WTC11 (cell line): ENCODE measurements around the gene UBE2H. TPM values are rescaled to one million over a fixed set of nuclear protein-coding genes. Genes with fewer than 3 reads are reported as not detected.

Source experiments
- ATAC-seq: fragments of 200-7000 bp; cut with Tn5 transposase; 2 replicates; pipeline ENCODE4 v1.10.0; 2021; ENCODE audit warnings: mild to moderate bottlenecking, moderate library complexity
- CTCF ChIA-PET: fragments of 300-600 bp; sonication (Branson Sonifier 250); formaldehyde crosslinking; loops from one replicate; lab custom pipeline; 2021; ENCODE audit warnings: antibody characterized with exemption; lab: Charles Lee
- POLR2A ChIA-PET: fragments of 350-600 bp; sonication (Branson Sonifier 250); formaldehyde crosslinking; loops from one replicate; lab custom pipeline; 2021; ENCODE audit warnings: antibody characterized with exemption; lab: Charles Lee
- DNase-seq: peaks from one replicate; pipeline ENCODE4 v3.0.0; 2021; ENCODE audit warnings: low spot score
- H3K27ac Mint-ChIP-seq: 2 replicates; pipeline ENCODE4 v1.8.0; 2021; ENCODE audit warnings: mixed read lengths
- H3K27me3 Mint-ChIP-seq: 2 replicates; pipeline ENCODE4 v1.8.0; 2021; ENCODE audit warnings: low read depth, mild to moderate bottlenecking, moderate library complexity, mixed read lengths
- H3K36me3 Mint-ChIP-seq: 2 replicates; pipeline ENCODE4 v1.8.0; 2021; ENCODE audit warnings: mixed read lengths
- H3K4me1 Mint-ChIP-seq: 2 replicates; pipeline ENCODE4 v1.8.0; 2022; ENCODE audit warnings: mixed read lengths
- H3K4me3 Mint-ChIP-seq: 2 replicates; pipeline ENCODE4 v1.8.0; 2021; ENCODE audit warnings: mild to moderate bottlenecking, moderate library complexity, mixed read lengths
- H3K9me3 Mint-ChIP-seq: 2 replicates; pipeline ENCODE4 v1.8.0; 2021; ENCODE audit warnings: mixed read lengths
- ATF1 ChIP-seq: sonication (generic); formaldehyde crosslinking; IDR thresholded peaks from 2 replicates; pipeline ENCODE4 v1.8.1; 2023; ENCODE audit warnings: mild to moderate bottlenecking, moderate library complexity, missing genetic modification reagents
- ELF4 ChIP-seq: sonication (generic); formaldehyde crosslinking; IDR thresholded peaks from 2 replicates; pipeline ENCODE4 v1.8.1; 2022; ENCODE audit warnings: low read depth, mild to moderate bottlenecking, moderate library complexity, missing genetic modification reagents
- ETV6 ChIP-seq: sonication (generic); formaldehyde crosslinking; IDR thresholded peaks from 2 replicates; pipeline ENCODE4 v1.8.1; 2022; ENCODE audit warnings: mild to moderate bottlenecking, missing genetic modification reagents
- FOXJ3 ChIP-seq: sonication (generic); formaldehyde crosslinking; IDR thresholded peaks from 2 replicates; pipeline ENCODE4 v1.9.0; 2021; ENCODE audit warnings: missing genetic modification reagents, mild to moderate bottlenecking, borderline replicate concordance
- FOXK1 ChIP-seq: sonication (generic); formaldehyde crosslinking; IDR thresholded peaks from 2 replicates; pipeline ENCODE4 v1.8.0; 2022; ENCODE audit warnings: mild to moderate bottlenecking, moderate library complexity, missing genetic modification reagents
- GABPB1 ChIP-seq: sonication (generic); formaldehyde crosslinking; IDR thresholded peaks from 2 replicates; pipeline ENCODE4 v1.8.1; 2023; ENCODE audit warnings: mild to moderate bottlenecking, missing genetic modification reagents
- GRHL2 ChIP-seq: fragments of 250-450 bp; sonication (Bioruptor Pico); IDR thresholded peaks from 2 replicates; pipeline ENCODE4 v1.8.0; 2022; ENCODE audit warnings: mild to moderate bottlenecking, moderate library complexity; ENCODE audit not compliant: insufficient replicate concordance, severe bottlenecking
- JAZF1 ChIP-seq: fragments of 250-450 bp; sonication (Bioruptor Pico); IDR thresholded peaks from 2 replicates; pipeline ENCODE4 v1.9.0; 2021; ENCODE audit warnings: moderate library complexity, mild to moderate bottlenecking, inconsistent platforms
- MXD4 ChIP-seq: fragments of 250-450 bp; sonication (Bioruptor Pico); IDR thresholded peaks from 2 replicates; pipeline ENCODE4 v1.8.0; 2021; ENCODE audit warnings: mild to moderate bottlenecking, moderate library complexity, borderline replicate concordance
- PRRX2 ChIP-seq: fragments of 250-450 bp; sonication (Bioruptor Pico); IDR thresholded peaks from 2 replicates; pipeline ENCODE4 v1.8.0; 2021; ENCODE audit warnings: mild to moderate bottlenecking
- RELA ChIP-seq: sonication (generic); formaldehyde crosslinking; IDR thresholded peaks from 2 replicates; pipeline ENCODE4 v1.8.1; 2022; ENCODE audit warnings: missing genetic modification reagents, mild to moderate bottlenecking, borderline replicate concordance
- RORB ChIP-seq: fragments of 250-450 bp; sonication (Bioruptor Pico); IDR thresholded peaks from 2 replicates; pipeline ENCODE4 v1.9.0; 2021; ENCODE audit warnings: mild to moderate bottlenecking
- SMAD4 ChIP-seq: sonication (generic); formaldehyde crosslinking; IDR thresholded peaks from 2 replicates; pipeline ENCODE4 v1.8.0; 2022; ENCODE audit warnings: mild to moderate bottlenecking, missing genetic modification reagents
- TEAD4 ChIP-seq: sonication (generic); formaldehyde crosslinking; IDR thresholded peaks from 2 replicates; pipeline ENCODE4 v1.8.0; 2022; ENCODE audit warnings: mild to moderate bottlenecking, missing genetic modification reagents
- ZNF121 ChIP-seq: sonication (generic); formaldehyde crosslinking; IDR thresholded peaks from 2 replicates; pipeline ENCODE4 v1.8.0; 2023; ENCODE audit warnings: missing genetic modification reagents
- ZNF232 ChIP-seq: sonication (generic); formaldehyde crosslinking; IDR thresholded peaks from 2 replicates; pipeline ENCODE4 v1.8.0; 2022; ENCODE audit warnings: mild to moderate bottlenecking, missing genetic modification reagents
- ZNF263 ChIP-seq: sonication (generic); formaldehyde crosslinking; IDR thresholded peaks from 2 replicates; pipeline ENCODE4 v1.8.1; 2022; ENCODE audit warnings: low read depth, mild to moderate bottlenecking, moderate library complexity, missing genetic modification reagents
- ZNF671 ChIP-seq: fragments of 250-450 bp; sonication (Bioruptor Pico); IDR thresholded peaks from 2 replicates; pipeline ENCODE4 v1.8.0; 2021; ENCODE audit warnings: mild to moderate bottlenecking
- total RNA-seq: library from RNA; stranded (reverse); gene quantifications from 3 replicates; pipeline ENCODE4 v1.2.3, GENCODE V29; 2021
- TF ChIP-seq, protein P1 (sequence below): sonication (generic); formaldehyde crosslinking; IDR thresholded peaks from 2 replicates; pipeline ENCODE4 v1.8.1; 2023; ENCODE audit warnings: mild to moderate bottlenecking, missing genetic modification reagents, moderate library complexity
- TF ChIP-seq, protein P2 (sequence below): sonication (generic); formaldehyde crosslinking; IDR thresholded peaks from 2 replicates; pipeline ENCODE4 v1.8.1; 2023; ENCODE audit warnings: mild to moderate bottlenecking, missing genetic modification reagents, borderline replicate concordance
- TF ChIP-seq, protein P3 (sequence below): fragments of 200-600 bp; IDR thresholded peaks from 2 replicates; pipeline ENCODE4 v1.8.0; 2022; ENCODE audit warnings: antibody characterized with exemption
- TF ChIP-seq, protein P4 (sequence below): sonication (generic); formaldehyde crosslinking; IDR thresholded peaks from 2 replicates; pipeline ENCODE4 v1.8.0; 2023; ENCODE audit warnings: missing genetic modification reagents
- TF ChIP-seq, protein P5 (sequence below): sonication (generic); formaldehyde crosslinking; conservative IDR thresholded peaks from 2 replicates; pipeline ENCODE4 v1.8.1; 2022; ENCODE audit warnings: mild to moderate bottlenecking, missing genetic modification reagents
- TF ChIP-seq, protein P6 (sequence below): sonication (generic); formaldehyde crosslinking; conservative IDR thresholded peaks from 2 replicates; pipeline ENCODE4 v1.8.1; 2023; ENCODE audit warnings: mild to moderate bottlenecking, low read depth, missing genetic modification reagents, moderate library complexity

Gene UBE2H
- total RNA-seq, 1 experiment from 2014 or later: 55.0 TPM

DNA sequence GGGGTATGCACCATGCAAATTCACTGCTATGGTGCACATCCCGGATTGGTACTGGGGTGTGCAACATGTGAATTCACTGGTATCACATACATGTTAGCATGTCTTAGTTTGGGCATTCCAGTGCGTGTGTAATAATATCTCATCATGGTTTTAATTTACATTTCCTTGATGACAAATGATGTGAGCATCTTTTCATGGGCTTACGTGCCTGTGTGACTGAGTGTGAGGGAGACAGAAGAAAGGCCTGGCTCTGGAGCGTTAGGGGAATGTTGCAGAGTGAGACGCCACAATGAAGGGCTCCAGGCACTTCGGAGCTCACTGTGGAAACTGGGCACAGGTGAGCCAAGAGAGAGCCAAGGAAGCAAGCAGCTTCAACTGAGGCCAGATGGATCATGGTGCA lies 162.6 kb downstream of the UBE2H start:
- ChIA-PET CTCF (interaction anchor here (0.7 to 1.2 kb wide), 4 partner anchors 9 to 232 kb away, joined by 4 to 6 read pairs (median 4); no protein-coding TSS in a partner anchor), POLR2A (interaction anchor here (0.6 kb wide), 1 partner anchor 33 kb away, joined by 4 read pairs; no protein-coding TSS in a partner anchor)
- H3K27ac Mint-ChIP-seq: no peak overlapping the region
- TF ChIP-seq, protein P1, sequence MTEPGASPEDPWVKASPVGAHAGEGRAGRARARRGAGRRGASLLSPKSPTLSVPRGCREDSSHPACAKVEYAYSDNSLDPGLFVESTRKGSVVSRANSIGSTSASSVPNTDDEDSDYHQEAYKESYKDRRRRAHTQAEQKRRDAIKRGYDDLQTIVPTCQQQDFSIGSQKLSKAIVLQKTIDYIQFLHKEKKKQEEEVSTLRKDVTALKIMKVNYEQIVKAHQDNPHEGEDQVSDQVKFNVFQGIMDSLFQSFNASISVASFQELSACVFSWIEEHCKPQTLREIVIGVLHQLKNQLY (CRISPR knock-in tag): no peak
- TF ChIP-seq, protein P2, sequence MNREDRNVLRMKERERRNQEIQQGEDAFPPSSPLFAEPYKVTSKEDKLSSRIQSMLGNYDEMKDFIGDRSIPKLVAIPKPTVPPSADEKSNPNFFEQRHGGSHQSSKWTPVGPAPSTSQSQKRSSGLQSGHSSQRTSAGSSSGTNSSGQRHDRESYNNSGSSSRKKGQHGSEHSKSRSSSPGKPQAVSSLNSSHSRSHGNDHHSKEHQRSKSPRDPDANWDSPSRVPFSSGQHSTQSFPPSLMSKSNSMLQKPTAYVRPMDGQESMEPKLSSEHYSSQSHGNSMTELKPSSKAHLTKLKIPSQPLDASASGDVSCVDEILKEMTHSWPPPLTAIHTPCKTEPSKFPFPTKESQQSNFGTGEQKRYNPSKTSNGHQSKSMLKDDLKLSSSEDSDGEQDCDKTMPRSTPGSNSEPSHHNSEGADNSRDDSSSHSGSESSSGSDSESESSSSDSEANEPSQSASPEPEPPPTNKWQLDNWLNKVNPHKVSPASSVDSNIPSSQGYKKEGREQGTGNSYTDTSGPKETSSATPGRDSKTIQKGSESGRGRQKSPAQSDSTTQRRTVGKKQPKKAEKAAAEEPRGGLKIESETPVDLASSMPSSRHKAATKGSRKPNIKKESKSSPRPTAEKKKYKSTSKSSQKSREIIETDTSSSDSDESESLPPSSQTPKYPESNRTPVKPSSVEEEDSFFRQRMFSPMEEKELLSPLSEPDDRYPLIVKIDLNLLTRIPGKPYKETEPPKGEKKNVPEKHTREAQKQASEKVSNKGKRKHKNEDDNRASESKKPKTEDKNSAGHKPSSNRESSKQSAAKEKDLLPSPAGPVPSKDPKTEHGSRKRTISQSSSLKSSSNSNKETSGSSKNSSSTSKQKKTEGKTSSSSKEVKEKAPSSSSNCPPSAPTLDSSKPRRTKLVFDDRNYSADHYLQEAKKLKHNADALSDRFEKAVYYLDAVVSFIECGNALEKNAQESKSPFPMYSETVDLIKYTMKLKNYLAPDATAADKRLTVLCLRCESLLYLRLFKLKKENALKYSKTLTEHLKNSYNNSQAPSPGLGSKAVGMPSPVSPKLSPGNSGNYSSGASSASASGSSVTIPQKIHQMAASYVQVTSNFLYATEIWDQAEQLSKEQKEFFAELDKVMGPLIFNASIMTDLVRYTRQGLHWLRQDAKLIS (CRISPR knock-in tag): no peak
- TF ChIP-seq, protein P3, sequence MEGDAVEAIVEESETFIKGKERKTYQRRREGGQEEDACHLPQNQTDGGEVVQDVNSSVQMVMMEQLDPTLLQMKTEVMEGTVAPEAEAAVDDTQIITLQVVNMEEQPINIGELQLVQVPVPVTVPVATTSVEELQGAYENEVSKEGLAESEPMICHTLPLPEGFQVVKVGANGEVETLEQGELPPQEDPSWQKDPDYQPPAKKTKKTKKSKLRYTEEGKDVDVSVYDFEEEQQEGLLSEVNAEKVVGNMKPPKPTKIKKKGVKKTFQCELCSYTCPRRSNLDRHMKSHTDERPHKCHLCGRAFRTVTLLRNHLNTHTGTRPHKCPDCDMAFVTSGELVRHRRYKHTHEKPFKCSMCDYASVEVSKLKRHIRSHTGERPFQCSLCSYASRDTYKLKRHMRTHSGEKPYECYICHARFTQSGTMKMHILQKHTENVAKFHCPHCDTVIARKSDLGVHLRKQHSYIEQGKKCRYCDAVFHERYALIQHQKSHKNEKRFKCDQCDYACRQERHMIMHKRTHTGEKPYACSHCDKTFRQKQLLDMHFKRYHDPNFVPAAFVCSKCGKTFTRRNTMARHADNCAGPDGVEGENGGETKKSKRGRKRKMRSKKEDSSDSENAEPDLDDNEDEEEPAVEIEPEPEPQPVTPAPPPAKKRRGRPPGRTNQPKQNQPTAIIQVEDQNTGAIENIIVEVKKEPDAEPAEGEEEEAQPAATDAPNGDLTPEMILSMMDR: no peak
- TF ChIP-seq ZNF671 (CRISPR knock-in tag) (no peak), ELF4 (CRISPR knock-in tag) (no peak), ZNF232 (CRISPR knock-in tag) (no peak), GRHL2 (CRISPR knock-in tag) (no peak), TEAD4 (CRISPR knock-in tag) (no peak)
- TF ChIP-seq, protein P4, sequence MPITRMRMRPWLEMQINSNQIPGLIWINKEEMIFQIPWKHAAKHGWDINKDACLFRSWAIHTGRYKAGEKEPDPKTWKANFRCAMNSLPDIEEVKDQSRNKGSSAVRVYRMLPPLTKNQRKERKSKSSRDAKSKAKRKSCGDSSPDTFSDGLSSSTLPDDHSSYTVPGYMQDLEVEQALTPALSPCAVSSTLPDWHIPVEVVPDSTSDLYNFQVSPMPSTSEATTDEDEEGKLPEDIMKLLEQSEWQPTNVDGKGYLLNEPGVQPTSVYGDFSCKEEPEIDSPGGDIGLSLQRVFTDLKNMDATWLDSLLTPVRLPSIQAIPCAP (CRISPR knock-in tag): no peak
- no peak overlapping the region for H3K4me3 Mint-ChIP-seq
- H3K9me3 Mint-ChIP-seq: no peaks in the 10 kb centered on the region
- ATAC-seq (no peak), DNase-seq (no peak)
- H3K4me1 Mint-ChIP-seq: peaks cover 33% of the 10 kb centered on the region
- no peaks in the 10 kb centered on the region for H3K36me3 Mint-ChIP-seq
- H3K27me3 Mint-ChIP-seq: peaks cover 79% of the 10 kb centered on the region

DNA sequence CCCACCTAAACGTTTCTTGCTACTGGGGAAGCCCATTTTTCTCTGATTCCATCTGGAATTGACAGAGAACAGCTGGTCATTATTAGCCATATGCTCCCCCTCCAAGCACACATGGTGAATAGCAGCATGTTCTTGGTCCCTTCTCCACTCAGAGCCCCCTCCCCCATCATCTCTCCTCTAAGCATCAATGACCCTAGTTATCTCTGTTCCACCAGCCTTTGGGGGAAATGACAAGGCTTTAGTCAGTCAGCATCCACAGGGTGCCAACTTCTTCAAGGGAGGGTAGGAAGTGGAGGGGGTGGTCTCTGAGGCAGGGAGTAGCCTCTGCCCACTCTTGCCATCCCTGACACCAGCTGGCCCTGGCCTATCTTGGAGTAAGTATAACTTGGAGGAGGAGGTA lies 163.1 kb downstream of the UBE2H start:
- Mint-ChIP-seq H3K4me3 (no peak overlapping the region), H3K27me3 (peaks cover 84% of the 10 kb centered on the region), H3K36me3 (no peaks in the 10 kb centered on the region), H3K4me1 (peaks cover 36% of the 10 kb centered on the region), H3K9me3 (no peaks in the 10 kb centered on the region), H3K27ac (no peak overlapping the region)
- ATAC-seq: no peak
- no peak for DNase-seq
- POLR2A ChIA-PET: interaction anchor here (0.6 kb wide), 1 partner anchor 33 kb away, joined by 4 read pairs; no protein-coding TSS in a partner anchor
- CTCF ChIA-PET: interaction anchor here (0.7 to 1.2 kb wide), 2 partner anchors 32 to 232 kb away, joined by 4 read pairs; no protein-coding TSS in a partner anchor
- TF ChIP-seq JAZF1 (CRISPR knock-in tag): no peak
- no peak for TF ChIP-seq ZNF263 (CRISPR knock-in tag)
- no peak for TF ChIP-seq SMAD4 (CRISPR knock-in tag)
- no peak for TF ChIP-seq RORB (CRISPR knock-in tag)
- no peak for TF ChIP-seq ETV6
- no peak for TF ChIP-seq RELA (CRISPR knock-in tag)
- no peak for TF ChIP-seq ATF1 (CRISPR knock-in tag)
- TF ChIP-seq GABPB1 (CRISPR knock-in tag): no peak
- TF ChIP-seq, protein P5, sequence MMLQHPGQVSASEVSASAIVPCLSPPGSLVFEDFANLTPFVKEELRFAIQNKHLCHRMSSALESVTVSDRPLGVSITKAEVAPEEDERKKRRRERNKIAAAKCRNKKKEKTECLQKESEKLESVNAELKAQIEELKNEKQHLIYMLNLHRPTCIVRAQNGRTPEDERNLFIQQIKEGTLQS: no peak
- no peak for TF ChIP-seq FOXJ3 (CRISPR knock-in tag)
- TF ChIP-seq, protein P6, sequence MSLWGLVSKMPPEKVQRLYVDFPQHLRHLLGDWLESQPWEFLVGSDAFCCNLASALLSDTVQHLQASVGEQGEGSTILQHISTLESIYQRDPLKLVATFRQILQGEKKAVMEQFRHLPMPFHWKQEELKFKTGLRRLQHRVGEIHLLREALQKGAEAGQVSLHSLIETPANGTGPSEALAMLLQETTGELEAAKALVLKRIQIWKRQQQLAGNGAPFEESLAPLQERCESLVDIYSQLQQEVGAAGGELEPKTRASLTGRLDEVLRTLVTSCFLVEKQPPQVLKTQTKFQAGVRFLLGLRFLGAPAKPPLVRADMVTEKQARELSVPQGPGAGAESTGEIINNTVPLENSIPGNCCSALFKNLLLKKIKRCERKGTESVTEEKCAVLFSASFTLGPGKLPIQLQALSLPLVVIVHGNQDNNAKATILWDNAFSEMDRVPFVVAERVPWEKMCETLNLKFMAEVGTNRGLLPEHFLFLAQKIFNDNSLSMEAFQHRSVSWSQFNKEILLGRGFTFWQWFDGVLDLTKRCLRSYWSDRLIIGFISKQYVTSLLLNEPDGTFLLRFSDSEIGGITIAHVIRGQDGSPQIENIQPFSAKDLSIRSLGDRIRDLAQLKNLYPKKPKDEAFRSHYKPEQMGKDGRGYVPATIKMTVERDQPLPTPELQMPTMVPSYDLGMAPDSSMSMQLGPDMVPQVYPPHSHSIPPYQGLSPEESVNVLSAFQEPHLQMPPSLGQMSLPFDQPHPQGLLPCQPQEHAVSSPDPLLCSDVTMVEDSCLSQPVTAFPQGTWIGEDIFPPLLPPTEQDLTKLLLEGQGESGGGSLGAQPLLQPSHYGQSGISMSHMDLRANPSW: no peak
- TF ChIP-seq ZNF121 (CRISPR knock-in tag): no peak
- TF ChIP-seq FOXK1: no peak
- TF ChIP-seq PRRX2 (CRISPR knock-in tag): no peak
- no peak for TF ChIP-seq MXD4
